D721Med (cell line): ENCODE measurements around the gene INPP5A.

Experiments
- DNase-seq: peaks from one replicate; pipeline ENCODE4 v3.0.0; 2011; ENCODE audit warnings: low spot score; ENCODE audit not compliant: insufficient read length
- FAIRE-seq: peaks from 2 replicates; lab custom pipeline; 2011; peaks lifted over from hg19 to GRCh38; lab: Jason Lieb, UNC
- TF ChIP-seq, protein P1 (sequence below): IDR thresholded peaks from 2 replicates; pipeline ENCODE4 v1.5.1; 2012; ENCODE audit warnings: mild to moderate bottlenecking, control low read depth; ENCODE audit not compliant: insufficient read depth; ENCODE audit errors: missing control alignments

The INPP5A gene

GRCh38 chr10:132826524-132827422 is 289.2 kb downstream of the INPP5A start:
- DNase-seq (no peak), FAIRE-seq (no peak)
- TF ChIP-seq, protein P1, sequence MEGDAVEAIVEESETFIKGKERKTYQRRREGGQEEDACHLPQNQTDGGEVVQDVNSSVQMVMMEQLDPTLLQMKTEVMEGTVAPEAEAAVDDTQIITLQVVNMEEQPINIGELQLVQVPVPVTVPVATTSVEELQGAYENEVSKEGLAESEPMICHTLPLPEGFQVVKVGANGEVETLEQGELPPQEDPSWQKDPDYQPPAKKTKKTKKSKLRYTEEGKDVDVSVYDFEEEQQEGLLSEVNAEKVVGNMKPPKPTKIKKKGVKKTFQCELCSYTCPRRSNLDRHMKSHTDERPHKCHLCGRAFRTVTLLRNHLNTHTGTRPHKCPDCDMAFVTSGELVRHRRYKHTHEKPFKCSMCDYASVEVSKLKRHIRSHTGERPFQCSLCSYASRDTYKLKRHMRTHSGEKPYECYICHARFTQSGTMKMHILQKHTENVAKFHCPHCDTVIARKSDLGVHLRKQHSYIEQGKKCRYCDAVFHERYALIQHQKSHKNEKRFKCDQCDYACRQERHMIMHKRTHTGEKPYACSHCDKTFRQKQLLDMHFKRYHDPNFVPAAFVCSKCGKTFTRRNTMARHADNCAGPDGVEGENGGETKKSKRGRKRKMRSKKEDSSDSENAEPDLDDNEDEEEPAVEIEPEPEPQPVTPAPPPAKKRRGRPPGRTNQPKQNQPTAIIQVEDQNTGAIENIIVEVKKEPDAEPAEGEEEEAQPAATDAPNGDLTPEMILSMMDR: no peak

- DNase-seq: no peak
- no peak for FAIRE-seq
- TF ChIP-seq, protein P1: no peak
These were observed 289.8 kb downstream of the INPP5A start for GRCh38 chr10:132827423-132827789.

- DNase-seq: no peak
- FAIRE-seq: no peak
- TF ChIP-seq, protein P1: no peak
These were observed 290.4 kb downstream of the INPP5A start for GRCh38 chr10:132827861-132828539.

DNA sequence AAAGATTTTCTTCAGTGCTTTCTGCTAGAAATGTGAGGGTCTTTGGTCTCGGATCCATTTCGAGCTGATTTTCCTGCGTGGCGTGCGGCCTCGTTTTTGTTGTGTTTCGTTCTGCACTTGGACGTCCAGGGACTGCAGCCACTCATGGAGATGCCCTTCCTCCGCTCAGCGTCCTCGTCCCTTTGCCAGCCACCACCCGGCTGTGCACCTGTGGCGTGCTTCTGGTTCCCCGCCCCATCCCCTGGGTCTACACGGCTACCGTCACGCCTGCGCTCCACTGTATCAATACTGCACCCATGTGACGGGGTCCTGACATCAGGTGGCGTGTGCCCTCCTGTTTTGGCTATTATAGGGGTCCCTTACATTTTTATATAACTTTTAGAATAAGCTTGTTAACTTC is 291.1 kb downstream of the INPP5A start:
- DNase-seq (no peak), FAIRE-seq (no peak)
- TF ChIP-seq, protein P1: no peak

- TF ChIP-seq, protein P1: no peak
- DNase-seq: no peak
- FAIRE-seq: no peak
These were observed 291.8 kb downstream of the INPP5A start for GRCh38 chr10:132829403-132829802.

DNA sequence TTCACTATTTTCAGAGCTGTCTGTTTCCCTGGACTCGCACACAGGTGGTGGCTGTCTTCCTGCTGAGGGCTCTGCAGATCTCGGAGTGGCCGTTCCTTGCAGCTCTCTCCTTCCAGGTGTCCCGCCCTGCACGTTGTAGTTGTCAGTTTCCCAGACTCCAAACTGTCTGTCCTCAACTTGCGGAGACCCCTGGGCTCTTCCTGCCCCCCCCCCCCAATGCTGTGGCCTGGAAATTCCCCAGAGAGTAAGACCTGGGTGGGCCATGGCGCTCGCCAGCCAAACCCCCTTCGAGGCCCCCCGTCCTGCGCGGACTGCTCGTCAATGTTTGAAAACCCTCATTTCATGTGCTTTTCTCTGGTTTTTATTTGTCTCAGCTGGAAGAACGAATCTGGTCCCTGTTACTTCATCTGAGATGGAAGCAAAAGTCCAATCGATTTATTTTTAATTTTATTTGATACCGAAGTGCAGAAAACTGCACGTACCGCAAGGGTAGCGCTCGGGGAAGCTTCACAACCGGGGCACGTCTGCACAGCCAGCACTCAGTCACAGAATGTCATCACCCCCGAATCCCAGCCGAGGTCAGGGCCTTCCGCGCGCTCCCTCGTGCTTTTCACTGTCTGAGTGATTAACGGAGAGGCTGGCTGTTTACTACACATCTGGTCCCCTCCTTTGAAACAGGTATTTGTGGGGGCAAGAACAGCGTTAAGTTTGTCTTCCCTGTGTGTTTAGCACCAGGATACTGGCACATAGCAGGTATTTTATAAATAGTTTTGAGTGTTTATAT is 294.8 kb downstream of the INPP5A start:
- TF ChIP-seq, protein P1: no peak
- FAIRE-seq: no peak
- DNase-seq: no peak
